ENCODE data around the gene NCAPH2.
A peak's percentile ranks its signal among the peaks of the same experiment; 100 is the strongest.

Gene NCAPH2

DNA sequence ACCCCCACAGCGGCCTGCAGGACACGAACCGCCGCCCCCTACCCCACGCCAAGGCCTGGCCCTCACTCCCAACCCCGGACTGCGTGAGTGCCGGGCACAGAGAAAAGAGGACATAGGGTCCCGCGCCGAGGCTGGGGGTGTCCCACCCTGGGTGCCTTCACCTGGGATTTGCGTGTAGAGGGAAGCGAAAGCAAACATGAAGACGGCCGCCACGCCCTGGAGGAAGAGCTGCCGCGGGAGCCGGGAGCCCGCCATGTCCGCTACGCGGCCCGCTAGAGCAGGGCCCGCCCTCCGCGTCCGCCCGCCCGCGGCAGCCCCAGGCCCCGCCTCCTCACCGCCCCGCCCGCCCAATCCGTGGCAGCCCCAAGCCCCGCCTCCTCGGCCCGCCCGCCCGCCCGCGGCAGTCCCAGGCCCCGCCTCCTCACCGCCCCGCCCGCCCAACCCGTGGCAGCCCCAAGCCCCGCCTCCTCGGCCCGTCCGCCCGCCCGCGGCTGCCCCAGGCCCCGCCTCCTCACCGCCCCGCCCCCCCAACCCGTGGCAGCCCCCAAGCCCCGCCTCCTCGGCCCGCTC lies 518 bp upstream of the NCAPH2 start, which contains the start of gene LMF2 (continued):
- no peak for TF ChIP-seq ZBTB17 (tag by site-specific recombination; IDR thresholded peaks at IDR 0.05)
- TF ChIP-seq ZNF48 (tag by site-specific recombination; IDR thresholded peaks at IDR 0.05) = no peak
- TF ChIP-seq, protein P1, sequence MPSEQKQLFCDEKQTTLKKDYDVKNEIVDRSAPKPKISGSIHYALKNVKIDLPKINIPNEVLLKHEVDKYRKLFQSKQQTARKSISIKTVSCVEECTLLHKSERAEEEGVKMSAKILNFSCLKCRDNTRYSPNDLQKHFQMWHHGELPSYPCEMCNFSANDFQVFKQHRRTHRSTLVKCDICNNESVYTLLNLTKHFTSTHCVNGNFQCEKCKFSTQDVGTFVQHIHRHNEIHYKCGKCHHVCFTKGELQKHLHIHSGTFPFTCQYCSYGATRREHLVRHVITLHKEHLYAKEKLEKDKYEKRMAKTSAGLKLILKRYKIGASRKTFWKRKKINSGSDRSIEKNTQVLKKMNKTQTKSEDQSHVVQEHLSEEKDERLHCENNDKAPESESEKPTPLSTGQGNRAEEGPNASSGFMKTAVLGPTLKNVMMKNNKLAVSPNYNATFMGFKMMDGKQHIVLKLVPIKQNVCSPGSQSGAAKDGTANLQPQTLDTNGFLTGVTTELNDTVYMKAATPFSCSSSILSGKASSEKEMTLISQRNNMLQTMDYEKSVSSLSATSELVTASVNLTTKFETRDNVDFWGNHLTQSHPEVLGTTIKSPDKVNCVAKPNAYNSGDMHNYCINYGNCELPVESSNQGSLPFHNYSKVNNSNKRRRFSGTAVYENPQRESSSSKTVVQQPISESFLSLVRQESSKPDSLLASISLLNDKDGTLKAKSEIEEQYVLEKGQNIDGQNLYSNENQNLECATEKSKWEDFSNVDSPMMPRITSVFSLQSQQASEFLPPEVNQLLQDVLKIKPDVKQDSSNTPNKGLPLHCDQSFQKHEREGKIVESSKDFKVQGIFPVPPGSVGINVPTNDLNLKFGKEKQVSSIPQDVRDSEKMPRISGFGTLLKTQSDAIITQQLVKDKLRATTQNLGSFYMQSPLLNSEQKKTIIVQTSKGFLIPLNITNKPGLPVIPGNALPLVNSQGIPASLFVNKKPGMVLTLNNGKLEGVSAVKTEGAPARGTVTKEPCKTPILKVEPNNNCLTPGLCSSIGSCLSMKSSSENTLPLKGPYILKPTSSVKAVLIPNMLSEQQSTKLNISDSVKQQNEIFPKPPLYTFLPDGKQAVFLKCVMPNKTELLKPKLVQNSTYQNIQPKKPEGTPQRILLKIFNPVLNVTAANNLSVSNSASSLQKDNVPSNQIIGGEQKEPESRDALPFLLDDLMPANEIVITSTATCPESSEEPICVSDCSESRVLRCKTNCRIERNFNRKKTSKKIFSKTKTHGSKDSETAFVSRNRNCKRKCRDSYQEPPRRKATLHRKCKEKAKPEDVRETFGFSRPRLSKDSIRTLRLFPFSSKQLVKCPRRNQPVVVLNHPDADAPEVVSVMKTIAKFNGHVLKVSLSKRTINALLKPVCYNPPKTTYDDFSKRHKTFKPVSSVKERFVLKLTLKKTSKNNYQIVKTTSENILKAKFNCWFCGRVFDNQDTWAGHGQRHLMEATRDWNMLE (tag by site-specific recombination; conservative IDR thresholded peaks at IDR 0.05; ENCODE audit: low read depth) = no peak
- no peak for TF ChIP-seq ZNF701 (tag by site-specific recombination; IDR thresholded peaks at IDR 0.05)
- peak; percentile 48; the same call in 1 of the 2 replicates for TF ChIP-seq ZNF561 (tag by site-specific recombination; IDR thresholded peaks at IDR 0.05; ENCODE audit: borderline replicate concordance)
- TF ChIP-seq, protein P2, sequence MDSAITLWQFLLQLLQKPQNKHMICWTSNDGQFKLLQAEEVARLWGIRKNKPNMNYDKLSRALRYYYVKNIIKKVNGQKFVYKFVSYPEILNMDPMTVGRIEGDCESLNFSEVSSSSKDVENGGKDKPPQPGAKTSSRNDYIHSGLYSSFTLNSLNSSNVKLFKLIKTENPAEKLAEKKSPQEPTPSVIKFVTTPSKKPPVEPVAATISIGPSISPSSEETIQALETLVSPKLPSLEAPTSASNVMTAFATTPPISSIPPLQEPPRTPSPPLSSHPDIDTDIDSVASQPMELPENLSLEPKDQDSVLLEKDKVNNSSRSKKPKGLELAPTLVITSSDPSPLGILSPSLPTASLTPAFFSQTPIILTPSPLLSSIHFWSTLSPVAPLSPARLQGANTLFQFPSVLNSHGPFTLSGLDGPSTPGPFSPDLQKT (IDR thresholded peaks at IDR 0.05; ENCODE audit: borderline replicate concordance, low read depth, low read length) = no peak
- TF ChIP-seq, protein P3, sequence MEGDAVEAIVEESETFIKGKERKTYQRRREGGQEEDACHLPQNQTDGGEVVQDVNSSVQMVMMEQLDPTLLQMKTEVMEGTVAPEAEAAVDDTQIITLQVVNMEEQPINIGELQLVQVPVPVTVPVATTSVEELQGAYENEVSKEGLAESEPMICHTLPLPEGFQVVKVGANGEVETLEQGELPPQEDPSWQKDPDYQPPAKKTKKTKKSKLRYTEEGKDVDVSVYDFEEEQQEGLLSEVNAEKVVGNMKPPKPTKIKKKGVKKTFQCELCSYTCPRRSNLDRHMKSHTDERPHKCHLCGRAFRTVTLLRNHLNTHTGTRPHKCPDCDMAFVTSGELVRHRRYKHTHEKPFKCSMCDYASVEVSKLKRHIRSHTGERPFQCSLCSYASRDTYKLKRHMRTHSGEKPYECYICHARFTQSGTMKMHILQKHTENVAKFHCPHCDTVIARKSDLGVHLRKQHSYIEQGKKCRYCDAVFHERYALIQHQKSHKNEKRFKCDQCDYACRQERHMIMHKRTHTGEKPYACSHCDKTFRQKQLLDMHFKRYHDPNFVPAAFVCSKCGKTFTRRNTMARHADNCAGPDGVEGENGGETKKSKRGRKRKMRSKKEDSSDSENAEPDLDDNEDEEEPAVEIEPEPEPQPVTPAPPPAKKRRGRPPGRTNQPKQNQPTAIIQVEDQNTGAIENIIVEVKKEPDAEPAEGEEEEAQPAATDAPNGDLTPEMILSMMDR (tag by site-specific recombination; IDR thresholded peaks at IDR 0.05) = peak; percentile 36; the same call in 1 of the 2 replicates
- no peak for TF ChIP-seq ZNF558 (tag by site-specific recombination; IDR thresholded peaks at IDR 0.05)
- no peak for TF ChIP-seq MZF1 (tag by site-specific recombination; IDR thresholded peaks at IDR 0.05; ENCODE audit: borderline replicate concordance)
- TF ChIP-seq, protein P4, sequence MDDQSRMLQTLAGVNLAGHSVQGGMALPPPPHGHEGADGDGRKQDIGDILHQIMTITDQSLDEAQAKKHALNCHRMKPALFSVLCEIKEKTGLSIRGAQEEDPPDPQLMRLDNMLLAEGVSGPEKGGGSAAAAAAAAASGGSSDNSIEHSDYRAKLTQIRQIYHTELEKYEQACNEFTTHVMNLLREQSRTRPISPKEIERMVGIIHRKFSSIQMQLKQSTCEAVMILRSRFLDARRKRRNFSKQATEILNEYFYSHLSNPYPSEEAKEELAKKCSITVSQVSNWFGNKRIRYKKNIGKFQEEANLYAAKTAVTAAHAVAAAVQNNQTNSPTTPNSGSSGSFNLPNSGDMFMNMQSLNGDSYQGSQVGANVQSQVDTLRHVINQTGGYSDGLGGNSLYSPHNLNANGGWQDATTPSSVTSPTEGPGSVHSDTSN (CRISPR knock-in tag; IDR thresholded peaks at IDR 0.05) = peak; percentile 38; the same call in 1 of the 2 replicates
- TF ChIP-seq, protein P5, sequence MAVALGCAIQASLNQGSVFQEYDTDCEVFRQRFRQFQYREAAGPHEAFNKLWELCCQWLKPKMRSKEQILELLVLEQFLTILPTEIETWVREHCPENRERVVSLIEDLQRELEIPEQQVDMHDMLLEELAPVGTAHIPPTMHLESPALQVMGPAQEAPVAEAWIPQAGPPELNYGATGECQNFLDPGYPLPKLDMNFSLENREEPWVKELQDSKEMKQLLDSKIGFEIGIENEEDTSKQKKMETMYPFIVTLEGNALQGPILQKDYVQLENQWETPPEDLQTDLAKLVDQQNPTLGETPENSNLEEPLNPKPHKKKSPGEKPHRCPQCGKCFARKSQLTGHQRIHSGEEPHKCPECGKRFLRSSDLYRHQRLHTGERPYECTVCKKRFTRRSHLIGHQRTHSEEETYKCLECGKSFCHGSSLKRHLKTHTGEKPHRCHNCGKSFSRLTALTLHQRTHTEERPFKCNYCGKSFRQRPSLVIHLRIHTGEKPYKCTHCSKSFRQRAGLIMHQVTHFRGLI (tag by site-specific recombination; IDR thresholded peaks at IDR 0.05) = no peak

DNA sequence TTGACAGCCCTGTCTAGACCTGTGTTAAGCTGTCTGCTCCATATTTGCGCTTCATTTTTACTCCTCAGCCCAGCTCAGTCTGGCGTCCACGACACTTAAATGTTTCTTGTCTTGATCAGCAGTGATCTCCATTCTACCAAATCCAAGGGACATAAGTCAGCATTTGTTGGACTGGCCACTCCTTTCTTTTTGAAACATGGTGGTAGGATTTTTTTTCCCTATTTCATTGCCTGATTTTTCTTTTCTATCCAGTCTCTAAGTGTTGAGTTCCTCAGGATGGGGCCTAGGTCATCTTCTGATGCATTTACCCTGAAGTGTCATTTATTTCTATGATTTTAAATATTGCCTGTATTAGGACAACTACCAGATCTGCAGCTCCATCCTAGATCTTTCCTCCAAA lies 873 bp downstream of the NCAPH2 start:
- Histone ChIP-seq H3K4me3 (ENCODE audit: low read depth, low read length) (peak overlapping the region; percentile 100), H3K9me3 (ENCODE audit: control insufficient read depth, insufficient read depth, low read depth, low read length) (no peaks in the 10 kb centered on the region), H3K27ac (ENCODE audit: extremely low read depth, low read depth, low read length) (peak overlapping the region; percentile 97; the same call in 1 of the 2 replicates), H3K36me3 (ENCODE audit: control insufficient read depth in 2 of 2, insufficient read depth in 1 of 2, low read length in 2 of 2) (peaks cover 6 to 37% of the 10 kb centered on the region in 2 experiments; a peak in 2 of 3 replicates), H3K4me1 (ENCODE audit: control insufficient read depth, insufficient read depth, low read length) (peaks cover 8% of the 10 kb centered on the region)
- POLR2A ChIA-PET = interaction anchor here (1.4 to 6.0 kb wide), 6 partner anchors 9 to 265 kb away, joined by 6 to 189 read pairs (median 10); partner anchors contain the start of gene SCO2
- CTCF ChIA-PET = interaction anchor here (0.6 to 3.8 kb wide), 6 partner anchors 17 to 265 kb away, joined by 3 to 32 read pairs (median 7); partner anchors contain the start of genes SCO2 and SYCE3
- TF ChIP-seq, protein P6, sequence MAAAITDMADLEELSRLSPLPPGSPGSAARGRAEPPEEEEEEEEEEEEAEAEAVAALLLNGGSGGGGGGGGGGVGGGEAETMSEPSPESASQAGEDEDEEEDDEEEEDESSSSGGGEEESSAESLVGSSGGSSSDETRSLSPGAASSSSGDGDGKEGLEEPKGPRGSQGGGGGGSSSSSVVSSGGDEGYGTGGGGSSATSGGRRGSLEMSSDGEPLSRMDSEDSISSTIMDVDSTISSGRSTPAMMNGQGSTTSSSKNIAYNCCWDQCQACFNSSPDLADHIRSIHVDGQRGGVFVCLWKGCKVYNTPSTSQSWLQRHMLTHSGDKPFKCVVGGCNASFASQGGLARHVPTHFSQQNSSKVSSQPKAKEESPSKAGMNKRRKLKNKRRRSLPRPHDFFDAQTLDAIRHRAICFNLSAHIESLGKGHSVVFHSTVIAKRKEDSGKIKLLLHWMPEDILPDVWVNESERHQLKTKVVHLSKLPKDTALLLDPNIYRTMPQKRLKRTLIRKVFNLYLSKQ (tag by site-specific recombination; IDR thresholded peaks at IDR 0.05; ENCODE audit: borderline replicate concordance) = no peak
- TF ChIP-seq ZNF626 (tag by site-specific recombination; IDR thresholded peaks at IDR 0.05) (no peak), ZNF23 (tag by site-specific recombination; IDR thresholded peaks at IDR 0.05; ENCODE audit: borderline replicate concordance) (no peak), TCF7L2 (IDR thresholded peaks at IDR 0.05; ENCODE audit: borderline replicate concordance, low read depth, low read length) (no peak)
- TF ChIP-seq, protein P7, sequence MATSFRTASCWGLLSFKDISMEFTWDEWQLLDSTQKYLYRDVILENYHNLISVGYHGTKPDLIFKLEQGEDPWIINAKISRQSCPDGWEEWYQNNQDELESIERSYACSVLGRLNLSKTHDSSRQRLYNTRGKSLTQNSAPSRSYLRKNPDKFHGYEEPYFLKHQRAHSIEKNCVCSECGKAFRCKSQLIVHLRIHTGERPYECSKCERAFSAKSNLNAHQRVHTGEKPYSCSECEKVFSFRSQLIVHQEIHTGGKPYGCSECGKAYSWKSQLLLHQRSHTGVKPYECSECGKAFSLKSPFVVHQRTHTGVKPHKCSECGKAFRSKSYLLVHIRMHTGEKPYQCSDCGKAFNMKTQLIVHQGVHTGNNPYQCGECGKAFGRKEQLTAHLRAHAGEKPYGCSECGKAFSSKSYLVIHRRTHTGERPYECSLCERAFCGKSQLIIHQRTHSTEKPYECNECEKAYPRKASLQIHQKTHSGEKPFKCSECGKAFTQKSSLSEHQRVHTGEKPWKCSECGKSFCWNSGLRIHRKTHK (tag by site-specific recombination; IDR thresholded peaks at IDR 0.05) = no peak
